Measurements from ENCODE around the gene DOK6.

DOK6 gene

GRCh38 chr18:69778680-69779079, 378.0 kb downstream of the DOK6 start:
- TF ChIP-seq SPI1 (IDR thresholded peaks at IDR 0.05; ENCODE audit: low read depth, low read length) (no peak), POLR2A (IDR thresholded peaks at IDR 0.05; ENCODE audit: low read depth, low read length) (no peak)
- DNase-seq (ENCODE audit: insufficient read length, low spot score) (no peak), FAIRE-seq (no peak)

DNA sequence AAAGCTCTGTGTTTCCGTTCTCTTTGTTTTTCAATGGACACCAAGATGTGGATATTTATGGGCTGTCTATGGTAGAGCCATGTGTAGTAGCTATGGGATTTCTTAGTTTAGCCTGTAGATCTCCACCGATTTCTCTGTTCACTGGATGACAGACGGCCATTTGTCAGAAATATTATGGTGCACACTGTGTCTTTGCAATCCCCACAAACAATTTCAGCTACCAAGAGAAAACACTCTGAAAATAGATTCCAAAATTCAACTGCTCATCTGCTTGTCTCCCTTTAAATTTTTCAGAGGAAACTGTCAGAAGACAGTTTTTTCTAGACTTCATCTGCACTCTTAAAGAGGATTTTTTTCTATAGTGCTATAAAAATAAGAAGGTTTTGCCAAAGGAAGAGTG, 380.2 kb downstream of the DOK6 start:
- no peak for TF ChIP-seq POLR2A (IDR thresholded peaks at IDR 0.05; ENCODE audit: low read depth, low read length)
- TF ChIP-seq SPI1 (IDR thresholded peaks at IDR 0.05; ENCODE audit: low read depth, low read length), result no peak
- TF ChIP-seq PAX5 (IDR thresholded peaks at IDR 0.05; ENCODE audit: insufficient read depth, low read length, severe bottlenecking), result no peak
- no peak for TF ChIP-seq TAF1 (IDR thresholded peaks at IDR 0.05; ENCODE audit: low read depth, low read length)
- TF ChIP-seq POU2F2 (IDR thresholded peaks at IDR 0.05; ENCODE audit: low read depth, low read length), result no peak
- no peak for TF ChIP-seq POLR2AphosphoS5 (IDR thresholded peaks at IDR 0.05; ENCODE audit: low read depth, low read length)
- FAIRE-seq, result no peak
- DNase-seq (ENCODE audit: insufficient read length, low spot score), result no peak

DNA sequence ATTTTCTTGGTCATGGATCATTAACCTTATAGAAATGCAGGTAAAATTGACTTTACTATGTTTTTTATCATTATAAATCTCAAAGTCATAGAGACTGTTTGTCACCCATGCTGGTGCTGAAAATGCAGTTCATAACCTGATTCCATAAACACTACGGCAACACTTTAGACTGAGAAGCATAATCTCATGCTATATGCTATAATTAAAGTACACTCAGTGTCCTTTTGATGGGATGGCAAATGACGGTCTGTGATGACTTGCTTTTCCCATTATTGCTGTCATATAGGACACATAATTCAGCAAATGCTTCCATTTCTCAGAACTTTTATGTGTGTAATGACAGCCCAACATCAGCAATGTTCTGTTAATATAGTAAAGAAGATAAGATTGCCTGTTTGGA, 384.1 kb downstream of the DOK6 start:
- DNase-seq (ENCODE audit: insufficient read length, low spot score), result no peak
- no peak for FAIRE-seq
- no peak for TF ChIP-seq POU2F2 (IDR thresholded peaks at IDR 0.05; ENCODE audit: low read depth, low read length)

DNA sequence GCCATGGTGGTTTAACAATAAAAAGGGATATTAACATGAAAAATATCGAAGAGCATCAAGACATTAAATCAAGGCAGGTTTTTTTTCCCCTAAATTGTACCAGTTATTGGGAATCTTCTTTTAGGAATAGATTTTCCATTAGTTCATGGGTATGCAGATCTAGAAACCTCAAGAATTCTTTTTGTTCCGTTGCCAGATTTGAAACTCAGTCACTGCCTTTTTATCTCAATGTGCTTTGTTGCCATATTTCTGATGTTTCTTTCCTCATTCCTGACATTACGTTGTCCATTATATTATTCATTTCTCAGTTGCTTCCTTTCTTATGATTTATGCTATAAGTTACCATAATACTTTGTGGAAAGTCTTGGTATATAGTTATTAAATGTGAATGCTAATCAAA, 384.8 kb downstream of the DOK6 start:
- FAIRE-seq, result no peak
- TF ChIP-seq POLR2AphosphoS5 (IDR thresholded peaks at IDR 0.05; ENCODE audit: low read depth, low read length), result no peak
- no peak for TF ChIP-seq POU2F2 (IDR thresholded peaks at IDR 0.05; ENCODE audit: low read depth, low read length)
- TF ChIP-seq PAX5 (IDR thresholded peaks at IDR 0.05; ENCODE audit: insufficient read depth, low read length, severe bottlenecking), result no peak
- no peak for TF ChIP-seq POLR2A (IDR thresholded peaks at IDR 0.05; ENCODE audit: low read depth, low read length)
- TF ChIP-seq TAF1 (IDR thresholded peaks at IDR 0.05; ENCODE audit: low read depth, low read length), result no peak
- no peak for TF ChIP-seq SPI1 (IDR thresholded peaks at IDR 0.05; ENCODE audit: low read depth, low read length)
- DNase-seq (ENCODE audit: insufficient read length, low spot score), result no peak

DNA sequence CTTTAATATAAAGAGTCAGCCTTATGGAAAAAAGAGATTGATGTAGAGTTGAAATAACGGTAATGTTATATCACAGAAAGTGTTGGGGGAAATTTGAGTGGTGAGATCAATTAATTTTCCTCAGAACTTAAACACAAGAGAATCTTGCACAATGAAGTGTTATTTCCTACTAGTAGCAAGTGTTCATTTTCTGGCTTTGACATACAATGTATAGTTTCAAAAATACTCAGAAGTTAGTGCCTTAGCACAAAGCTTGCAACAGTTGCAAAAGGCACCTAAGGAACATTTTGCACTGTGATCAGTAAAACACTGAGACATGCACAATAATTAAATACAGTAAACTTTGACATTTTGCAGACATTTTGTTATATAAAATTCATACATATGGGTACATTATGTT, 385.7 kb downstream of the DOK6 start:
- TF ChIP-seq SPI1 (IDR thresholded peaks at IDR 0.05; ENCODE audit: low read depth, low read length) (no peak), POLR2AphosphoS5 (IDR thresholded peaks at IDR 0.05; ENCODE audit: low read depth, low read length) (no peak), POU2F2 (IDR thresholded peaks at IDR 0.05; ENCODE audit: low read depth, low read length) (no peak), PAX5 (IDR thresholded peaks at IDR 0.05; ENCODE audit: insufficient read depth, low read length, severe bottlenecking) (no peak), POLR2A (IDR thresholded peaks at IDR 0.05; ENCODE audit: low read depth, low read length) (no peak), TAF1 (IDR thresholded peaks at IDR 0.05; ENCODE audit: low read depth, low read length) (no peak)
- DNase-seq (ENCODE audit: insufficient read length, low spot score) (no peak), FAIRE-seq (no peak)

- TF ChIP-seq POLR2A (IDR thresholded peaks at IDR 0.05; ENCODE audit: low read depth, low read length), result no peak
- FAIRE-seq (no peak), DNase-seq (ENCODE audit: insufficient read length, low spot score) (no peak)
Observed at GRCh38 chr18:69787825-69788547, 387.3 kb downstream of the DOK6 start.

- no peak for FAIRE-seq
- TF ChIP-seq POLR2AphosphoS5 (IDR thresholded peaks at IDR 0.05; ENCODE audit: low read depth, low read length) (no peak), PAX5 (IDR thresholded peaks at IDR 0.05; ENCODE audit: insufficient read depth, low read length, severe bottlenecking) (no peak), POLR2A (IDR thresholded peaks at IDR 0.05; ENCODE audit: low read depth, low read length) (no peak), SPI1 (IDR thresholded peaks at IDR 0.05; ENCODE audit: low read depth, low read length) (no peak), TAF1 (IDR thresholded peaks at IDR 0.05; ENCODE audit: low read depth, low read length) (no peak), POU2F2 (IDR thresholded peaks at IDR 0.05; ENCODE audit: low read depth, low read length) (no peak)
Observed at GRCh38 chr18:69789794-69790193, 389.1 kb downstream of the DOK6 start.

DNA sequence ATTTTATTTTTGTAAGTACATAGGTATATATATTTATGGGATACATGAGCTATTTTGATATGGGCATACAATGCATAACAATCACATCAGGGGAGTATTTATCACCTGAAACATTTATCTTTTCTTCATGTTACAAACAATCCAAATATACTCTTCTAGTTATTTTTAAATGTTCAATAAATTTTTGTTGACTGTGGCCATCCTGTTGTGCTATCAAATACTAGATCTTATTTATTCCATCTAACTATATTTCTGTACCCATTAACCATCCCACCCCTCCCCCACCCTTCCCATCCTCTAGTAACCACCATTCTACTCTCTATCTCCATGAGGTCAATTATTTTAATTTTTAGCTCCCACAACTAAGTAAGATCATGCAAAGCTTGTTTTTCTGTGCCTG, 390.0 kb downstream of the DOK6 start:
- FAIRE-seq (no peak), DNase-seq (ENCODE audit: insufficient read length, low spot score) (no peak)
- TF ChIP-seq TAF1 (IDR thresholded peaks at IDR 0.05; ENCODE audit: low read depth, low read length), result no peak
- TF ChIP-seq POU2F2 (IDR thresholded peaks at IDR 0.05; ENCODE audit: low read depth, low read length), result no peak
- no peak for TF ChIP-seq PAX5 (IDR thresholded peaks at IDR 0.05; ENCODE audit: insufficient read depth, low read length, severe bottlenecking)
- no peak for TF ChIP-seq POLR2AphosphoS5 (IDR thresholded peaks at IDR 0.05; ENCODE audit: low read depth, low read length)
- TF ChIP-seq POLR2A (IDR thresholded peaks at IDR 0.05; ENCODE audit: low read depth, low read length), result no peak
- no peak for TF ChIP-seq SPI1 (IDR thresholded peaks at IDR 0.05; ENCODE audit: low read depth, low read length)

More at GRCh38 chr18:69789794-69790193, 389.1 kb downstream of the DOK6 start:
- no peak for DNase-seq (ENCODE audit: insufficient read length, low spot score)

DNA sequence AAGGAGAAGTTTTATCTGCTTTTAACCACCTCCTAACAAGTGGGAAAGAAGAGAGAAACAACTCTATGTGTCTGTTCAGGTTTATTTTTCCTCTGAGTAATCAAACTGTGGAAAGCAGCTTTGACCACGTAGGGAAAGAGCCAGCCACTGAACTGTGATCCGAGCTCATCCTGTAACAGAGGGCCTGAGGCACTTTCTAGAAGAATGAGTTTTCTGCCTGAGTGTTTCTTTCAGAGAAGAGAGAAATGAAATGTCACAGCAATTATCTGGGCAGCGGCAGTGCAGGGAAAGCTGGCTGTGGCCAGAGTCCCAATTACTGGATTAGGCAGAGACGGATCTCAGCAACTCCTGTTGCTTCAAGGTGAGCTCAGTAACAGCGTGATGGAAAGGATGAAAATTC, 395.1 kb downstream of the DOK6 start:
- DNase-seq (ENCODE audit: insufficient read length, low spot score) (no peak), FAIRE-seq (no peak)
- TF ChIP-seq PAX5 (IDR thresholded peaks at IDR 0.05; ENCODE audit: insufficient read depth, low read length, severe bottlenecking), result no peak
- TF ChIP-seq TAF1 (IDR thresholded peaks at IDR 0.05; ENCODE audit: low read depth, low read length), result no peak
- TF ChIP-seq POU2F2 (IDR thresholded peaks at IDR 0.05; ENCODE audit: low read depth, low read length), result no peak
- TF ChIP-seq SPI1 (IDR thresholded peaks at IDR 0.05; ENCODE audit: low read depth, low read length), result no peak
- TF ChIP-seq POLR2A (IDR thresholded peaks at IDR 0.05; ENCODE audit: low read depth, low read length), result no peak
- TF ChIP-seq POLR2AphosphoS5 (IDR thresholded peaks at IDR 0.05; ENCODE audit: low read depth, low read length), result no peak

DNA sequence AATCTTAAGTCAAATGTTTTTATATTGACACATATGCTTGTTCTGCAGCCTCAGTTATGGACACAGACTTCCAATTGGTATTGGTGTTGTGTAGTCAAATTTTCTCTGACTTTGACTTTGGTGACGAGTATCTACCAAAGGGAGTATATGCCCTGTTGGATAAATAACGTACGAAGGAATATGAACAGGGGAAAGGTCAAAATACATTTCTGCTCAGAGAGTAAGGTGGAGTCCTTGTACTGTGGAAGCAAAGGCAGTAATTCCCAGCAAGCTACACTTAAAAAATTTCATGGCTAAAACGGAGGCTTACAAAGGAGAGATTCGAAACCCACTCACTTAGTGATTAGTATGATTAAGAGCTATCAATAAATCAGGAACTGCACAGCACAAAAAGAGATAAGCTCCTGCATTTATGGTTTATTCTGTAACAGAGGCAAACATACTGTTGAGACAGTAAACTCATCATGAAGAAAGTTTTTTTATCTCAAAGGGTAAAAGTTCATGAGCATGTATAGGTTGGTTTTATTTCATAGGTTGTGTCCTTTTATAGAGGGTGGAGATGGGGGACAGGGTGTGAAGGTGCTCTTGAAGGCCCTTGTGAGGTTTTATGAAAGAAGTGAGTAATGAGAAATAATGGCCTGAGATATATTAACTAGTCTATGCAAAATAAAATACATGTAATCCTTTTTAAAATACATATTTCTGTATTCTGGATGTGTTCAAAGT, 404.3 kb downstream of the DOK6 start:
- TF ChIP-seq POU2F2 (IDR thresholded peaks at IDR 0.05; ENCODE audit: low read depth, low read length) (no peak), POLR2AphosphoS5 (IDR thresholded peaks at IDR 0.05; ENCODE audit: low read depth, low read length) (no peak), POLR2A (IDR thresholded peaks at IDR 0.05; ENCODE audit: low read depth, low read length) (no peak), SPI1 (IDR thresholded peaks at IDR 0.05; ENCODE audit: low read depth, low read length) (no peak), TAF1 (IDR thresholded peaks at IDR 0.05; ENCODE audit: low read depth, low read length) (no peak), PAX5 (IDR thresholded peaks at IDR 0.05; ENCODE audit: insufficient read depth, low read length, severe bottlenecking) (no peak)
- DNase-seq (ENCODE audit: insufficient read length, low spot score) (no peak), FAIRE-seq (no peak)

Data from GM12891 (cell line).